ENCODE measurements around the gene NCR1. TPM values are rescaled to one million over a fixed set of nuclear protein-coding genes. Genes with fewer than 3 reads are reported as not detected.
"Not testable (repeated sequence)": the region's sequence is repeated elsewhere in the genome, so short reads cannot be mapped to it uniquely, and the experiment has no call there.

The NCR1 gene
- total RNA-seq, 1 donor from 2014 or later, result not detected

DNA sequence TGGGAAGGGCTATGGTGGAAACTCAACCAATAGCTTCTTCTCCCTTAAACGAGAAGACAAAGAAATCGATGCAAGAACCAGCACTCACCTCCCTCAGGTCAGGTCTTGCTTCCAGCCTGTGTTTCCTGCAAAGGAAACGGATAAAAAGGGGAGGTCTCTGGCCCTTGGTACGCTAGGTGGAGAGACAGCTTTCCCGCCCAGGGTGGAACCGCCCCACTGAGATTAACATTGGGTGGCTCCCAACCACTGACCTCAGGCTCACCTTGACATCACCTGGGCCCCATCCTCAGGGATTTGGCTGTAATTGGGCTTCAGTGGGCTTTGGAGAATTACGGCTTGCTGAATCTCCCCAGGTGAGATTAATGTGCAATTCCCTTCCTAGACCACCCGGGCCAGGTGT lies 41.4 kb downstream of the NCR1 start, which contains the start of gene NLRP7:
NLRP7 (minus strand) TSS at position 150 of the 400 bp plus-strand sequence.
- intact Hi-C loops (cut with DNase I), result no loop called here

GRCh38 chr19:54949412-54949811 lies 43.5 kb downstream of the NCR1 start:
- intact Hi-C loops (cut with DNase I), result no loop called here
- Histone ChIP-seq H3K27ac (no peak overlapping the region), H3K27me3 (no peaks in the 10 kb centered on the region), H3K36me3 (no peaks in the 10 kb centered on the region), H3K9me3 (no peaks in the 10 kb centered on the region), H3K4me3 (no peak overlapping the region), H3K4me1 (no peaks in the 10 kb centered on the region)
- no peak for DNase-seq (ENCODE audit: low spot score in 2 of 2)
- no peak for TF ChIP-seq CTCF (IDR thresholded peaks at IDR 0.05)

More for the DNA sequence above, 41.4 kb downstream of the NCR1 start, which contains the start of gene NLRP7:
- Histone ChIP-seq H3K9me3 (no peaks in the 10 kb centered on the region), H3K4me1 (no peaks in the 10 kb centered on the region), H3K27ac (no peak within 1 kb of the TSS), H3K27me3 (no peaks in the 10 kb centered on the region), H3K4me3 (no peak within 1 kb of the TSS), H3K36me3 (no peaks in the 10 kb centered on the region)
- no peak for TF ChIP-seq CTCF (IDR thresholded peaks at IDR 0.05)
- no peak for DNase-seq (ENCODE audit: low spot score in 2 of 2)

DNA sequence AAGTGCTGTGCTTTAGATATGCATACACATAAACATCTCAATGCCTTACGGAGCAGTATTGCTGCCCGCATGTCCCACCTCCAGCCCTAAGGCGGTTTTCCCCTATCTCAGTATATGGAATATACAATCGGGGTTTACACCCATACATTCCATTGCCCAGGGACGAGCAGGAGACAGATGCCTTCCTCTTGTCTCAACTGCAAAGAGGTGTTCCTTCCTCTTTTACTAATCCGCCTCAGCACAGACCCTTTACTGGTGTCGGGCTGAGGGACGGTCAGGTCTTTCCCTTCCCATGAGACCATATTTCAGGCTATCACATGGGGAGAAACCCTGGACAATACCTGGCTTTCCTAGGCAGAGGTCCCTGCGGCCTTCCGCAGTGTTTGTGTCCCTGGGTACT lies 44.6 kb downstream of the NCR1 start:
- H3K9me3 ChIP-seq; H3K4me1 ChIP-seq; DNase-seq (ENCODE audit: low spot score in 2 of 2); H3K36me3 ChIP-seq; H3K27me3 ChIP-seq; H3K4me3 ChIP-seq; intact Hi-C loops (cut with DNase I); H3K27ac ChIP-seq: not testable (repeated sequence)

GRCh38 chr19:54952591-54953344 lies 46.8 kb downstream of the NCR1 start:
- no peaks in the 10 kb centered on the region for H3K9me3 ChIP-seq
- DNase-seq (ENCODE audit: low spot score in 2 of 2), result no peak
- no peaks in the 10 kb centered on the region for H3K27me3 ChIP-seq
- no peaks in the 10 kb centered on the region for H3K36me3 ChIP-seq
- H3K4me1 ChIP-seq, result no peaks in the 10 kb centered on the region
- H3K4me3 ChIP-seq, result no peak overlapping the region
- no peak for TF ChIP-seq CTCF (IDR thresholded peaks at IDR 0.05)
- H3K27ac ChIP-seq, result no peak overlapping the region
- intact Hi-C loops (cut with DNase I), result no loop called here

- H3K36me3 ChIP-seq; H3K4me3 ChIP-seq; H3K9me3 ChIP-seq; H3K27ac ChIP-seq; H3K4me1 ChIP-seq; intact Hi-C loops (cut with DNase I); H3K27me3 ChIP-seq; DNase-seq (ENCODE audit: low spot score in 2 of 2): not testable (repeated sequence)
Observed at GRCh38 chr19:54953345-54953713, 47.4 kb downstream of the NCR1 start.

DNA sequence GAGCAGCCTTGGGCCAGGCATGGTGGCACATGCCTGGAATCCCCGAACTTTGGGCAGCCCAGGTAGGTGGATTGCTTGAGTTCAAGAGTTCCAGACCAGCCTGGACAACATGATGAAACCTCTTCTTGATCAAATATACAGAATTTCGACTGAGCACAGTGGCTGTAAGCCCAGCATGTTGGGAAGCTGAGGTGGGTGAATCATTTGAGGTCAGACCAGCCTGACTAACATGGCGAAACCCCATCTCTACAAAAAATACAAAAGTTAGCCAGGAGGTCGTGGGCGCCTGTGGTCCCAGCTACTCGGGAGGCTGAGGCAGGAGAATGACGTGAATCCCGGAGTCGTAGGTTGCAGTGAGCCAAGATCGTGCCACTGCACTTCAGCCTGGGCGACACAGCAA lies 49.4 kb downstream of the NCR1 start:
- DNase-seq (ENCODE audit: low spot score in 2 of 2), result no peak
- Histone ChIP-seq H3K36me3 (no peaks in the 10 kb centered on the region), H3K27ac (no peak overlapping the region), H3K9me3 (no peaks in the 10 kb centered on the region), H3K27me3 (no peaks in the 10 kb centered on the region), H3K4me1 (no peaks in the 10 kb centered on the region), H3K4me3 (no peak overlapping the region)
- intact Hi-C loops (cut with DNase I), result no loop called here
- TF ChIP-seq CTCF (IDR thresholded peaks at IDR 0.05), result no peak

GRCh38 chr19:54959840-54960239 lies 53.9 kb downstream of the NCR1 start:
- Histone ChIP-seq H3K9me3 (no peaks in the 10 kb centered on the region), H3K4me3 (no peak overlapping the region), H3K36me3 (no peaks in the 10 kb centered on the region), H3K27ac (no peak overlapping the region), H3K4me1 (no peaks in the 10 kb centered on the region), H3K27me3 (no peaks in the 10 kb centered on the region)
- no peak for TF ChIP-seq CTCF (IDR thresholded peaks at IDR 0.05)
- no peak for DNase-seq (ENCODE audit: low spot score in 2 of 2)
- intact Hi-C loops (cut with DNase I), result no loop called here

Measured in ascending aorta (tissue), 2 donors.